ENCODE data around the gene ACTL6B.
"Not testable (repeated sequence)": the region's sequence is repeated elsewhere in the genome, so short reads cannot be mapped to it uniquely, and the experiment has no call there.

DNA sequence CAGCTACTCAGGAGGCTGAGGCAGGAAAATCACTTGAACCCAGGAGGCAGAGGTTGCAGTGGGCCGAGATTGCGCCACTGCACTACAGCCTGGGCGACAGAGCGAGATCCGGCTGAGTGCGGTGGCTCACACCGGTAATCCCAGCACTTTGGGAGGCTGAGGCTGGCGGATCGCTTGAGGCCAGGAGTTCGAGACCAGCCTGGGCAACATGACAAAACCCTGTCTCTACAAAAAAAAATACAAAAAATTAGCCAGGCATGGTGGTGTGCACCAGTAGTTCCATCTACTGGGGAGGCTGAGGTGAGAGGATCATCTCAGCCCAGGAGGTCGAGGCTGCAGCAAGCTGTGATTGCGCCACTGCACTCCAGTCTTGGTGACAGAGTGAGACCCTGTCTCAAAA is 12.9 kb upstream of the ACTL6B start:
- not testable (repeated sequence) for TF ChIP-seq ZNF253 (CRISPR knock-in tag; conservative IDR thresholded peaks at IDR 0.05); KLF1 (tag; IDR thresholded peaks at IDR 0.05); HDGF (IDR thresholded peaks at IDR 0.05); NFE2L1 (tag; IDR thresholded peaks at IDR 0.05; ENCODE audit: borderline replicate concordance, low read depth)
- TF ChIP-seq, protein P1, sequence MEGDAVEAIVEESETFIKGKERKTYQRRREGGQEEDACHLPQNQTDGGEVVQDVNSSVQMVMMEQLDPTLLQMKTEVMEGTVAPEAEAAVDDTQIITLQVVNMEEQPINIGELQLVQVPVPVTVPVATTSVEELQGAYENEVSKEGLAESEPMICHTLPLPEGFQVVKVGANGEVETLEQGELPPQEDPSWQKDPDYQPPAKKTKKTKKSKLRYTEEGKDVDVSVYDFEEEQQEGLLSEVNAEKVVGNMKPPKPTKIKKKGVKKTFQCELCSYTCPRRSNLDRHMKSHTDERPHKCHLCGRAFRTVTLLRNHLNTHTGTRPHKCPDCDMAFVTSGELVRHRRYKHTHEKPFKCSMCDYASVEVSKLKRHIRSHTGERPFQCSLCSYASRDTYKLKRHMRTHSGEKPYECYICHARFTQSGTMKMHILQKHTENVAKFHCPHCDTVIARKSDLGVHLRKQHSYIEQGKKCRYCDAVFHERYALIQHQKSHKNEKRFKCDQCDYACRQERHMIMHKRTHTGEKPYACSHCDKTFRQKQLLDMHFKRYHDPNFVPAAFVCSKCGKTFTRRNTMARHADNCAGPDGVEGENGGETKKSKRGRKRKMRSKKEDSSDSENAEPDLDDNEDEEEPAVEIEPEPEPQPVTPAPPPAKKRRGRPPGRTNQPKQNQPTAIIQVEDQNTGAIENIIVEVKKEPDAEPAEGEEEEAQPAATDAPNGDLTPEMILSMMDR (IDR thresholded peaks at IDR 0.05 in 2 of 3, conservative IDR thresholded peaks at IDR 0.05 in 1 of 3; ENCODE audit: insufficient read depth in 2 of 3, low read depth in 1 of 3, low read length in 3 of 3) = not testable (repeated sequence)
- TF ChIP-seq, protein P2, sequence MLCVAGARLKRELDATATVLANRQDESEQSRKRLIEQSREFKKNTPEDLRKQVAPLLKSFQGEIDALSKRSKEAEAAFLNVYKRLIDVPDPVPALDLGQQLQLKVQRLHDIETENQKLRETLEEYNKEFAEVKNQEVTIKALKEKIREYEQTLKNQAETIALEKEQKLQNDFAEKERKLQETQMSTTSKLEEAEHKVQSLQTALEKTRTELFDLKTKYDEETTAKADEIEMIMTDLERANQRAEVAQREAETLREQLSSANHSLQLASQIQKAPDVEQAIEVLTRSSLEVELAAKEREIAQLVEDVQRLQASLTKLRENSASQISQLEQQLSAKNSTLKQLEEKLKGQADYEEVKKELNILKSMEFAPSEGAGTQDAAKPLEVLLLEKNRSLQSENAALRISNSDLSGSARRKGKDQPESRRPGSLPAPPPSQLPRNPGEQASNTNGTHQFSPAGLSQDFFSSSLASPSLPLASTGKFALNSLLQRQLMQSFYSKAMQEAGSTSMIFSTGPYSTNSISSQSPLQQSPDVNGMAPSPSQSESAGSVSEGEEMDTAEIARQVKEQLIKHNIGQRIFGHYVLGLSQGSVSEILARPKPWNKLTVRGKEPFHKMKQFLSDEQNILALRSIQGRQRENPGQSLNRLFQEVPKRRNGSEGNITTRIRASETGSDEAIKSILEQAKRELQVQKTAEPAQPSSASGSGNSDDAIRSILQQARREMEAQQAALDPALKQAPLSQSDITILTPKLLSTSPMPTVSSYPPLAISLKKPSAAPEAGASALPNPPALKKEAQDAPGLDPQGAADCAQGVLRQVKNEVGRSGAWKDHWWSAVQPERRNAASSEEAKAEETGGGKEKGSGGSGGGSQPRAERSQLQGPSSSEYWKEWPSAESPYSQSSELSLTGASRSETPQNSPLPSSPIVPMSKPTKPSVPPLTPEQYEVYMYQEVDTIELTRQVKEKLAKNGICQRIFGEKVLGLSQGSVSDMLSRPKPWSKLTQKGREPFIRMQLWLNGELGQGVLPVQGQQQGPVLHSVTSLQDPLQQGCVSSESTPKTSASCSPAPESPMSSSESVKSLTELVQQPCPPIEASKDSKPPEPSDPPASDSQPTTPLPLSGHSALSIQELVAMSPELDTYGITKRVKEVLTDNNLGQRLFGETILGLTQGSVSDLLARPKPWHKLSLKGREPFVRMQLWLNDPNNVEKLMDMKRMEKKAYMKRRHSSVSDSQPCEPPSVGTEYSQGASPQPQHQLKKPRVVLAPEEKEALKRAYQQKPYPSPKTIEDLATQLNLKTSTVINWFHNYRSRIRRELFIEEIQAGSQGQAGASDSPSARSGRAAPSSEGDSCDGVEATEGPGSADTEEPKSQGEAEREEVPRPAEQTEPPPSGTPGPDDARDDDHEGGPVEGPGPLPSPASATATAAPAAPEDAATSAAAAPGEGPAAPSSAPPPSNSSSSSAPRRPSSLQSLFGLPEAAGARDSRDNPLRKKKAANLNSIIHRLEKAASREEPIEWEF (CRISPR knock-in tag; IDR thresholded peaks at IDR 0.05) = not testable (repeated sequence)

Data from K562 (cell line).